GM18873 (cell line): Measurements from ENCODE around the gene SCAMP4.

Experiments used
- ATAC-seq: cut with Tn5 transposase; IDR thresholded peaks from one replicate; pipeline ENCODE4 v1.9.1; 2021; ENCODE audit warnings: mild to moderate bottlenecking, moderate library complexity, moderate number of reproducible peaks; ENCODE audit not compliant: unreplicated experiment, low FRiP score

SCAMP4 gene

DNA sequence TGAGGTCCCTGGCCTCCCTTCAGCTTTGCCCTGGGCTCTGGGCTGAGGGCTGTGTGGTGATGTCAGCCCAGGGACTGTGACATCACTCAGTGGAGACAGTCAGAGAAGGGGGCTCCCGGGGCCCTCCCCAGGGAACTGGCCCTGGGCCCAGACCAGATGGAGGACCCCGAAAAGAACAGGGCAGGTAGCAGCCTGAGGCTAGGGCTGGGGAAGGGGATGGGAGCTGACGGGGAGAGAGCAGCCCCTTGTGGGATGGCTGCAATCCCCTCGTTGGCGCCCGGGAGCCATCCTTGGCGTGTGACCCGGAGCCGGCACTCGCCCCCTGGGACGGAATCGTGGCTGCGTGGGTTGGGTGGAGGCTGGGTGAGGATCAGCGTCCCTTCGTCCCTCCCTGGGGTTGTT, 49.3 kb downstream of the SCAMP4 start:
- ATAC-seq, result no peak

DNA sequence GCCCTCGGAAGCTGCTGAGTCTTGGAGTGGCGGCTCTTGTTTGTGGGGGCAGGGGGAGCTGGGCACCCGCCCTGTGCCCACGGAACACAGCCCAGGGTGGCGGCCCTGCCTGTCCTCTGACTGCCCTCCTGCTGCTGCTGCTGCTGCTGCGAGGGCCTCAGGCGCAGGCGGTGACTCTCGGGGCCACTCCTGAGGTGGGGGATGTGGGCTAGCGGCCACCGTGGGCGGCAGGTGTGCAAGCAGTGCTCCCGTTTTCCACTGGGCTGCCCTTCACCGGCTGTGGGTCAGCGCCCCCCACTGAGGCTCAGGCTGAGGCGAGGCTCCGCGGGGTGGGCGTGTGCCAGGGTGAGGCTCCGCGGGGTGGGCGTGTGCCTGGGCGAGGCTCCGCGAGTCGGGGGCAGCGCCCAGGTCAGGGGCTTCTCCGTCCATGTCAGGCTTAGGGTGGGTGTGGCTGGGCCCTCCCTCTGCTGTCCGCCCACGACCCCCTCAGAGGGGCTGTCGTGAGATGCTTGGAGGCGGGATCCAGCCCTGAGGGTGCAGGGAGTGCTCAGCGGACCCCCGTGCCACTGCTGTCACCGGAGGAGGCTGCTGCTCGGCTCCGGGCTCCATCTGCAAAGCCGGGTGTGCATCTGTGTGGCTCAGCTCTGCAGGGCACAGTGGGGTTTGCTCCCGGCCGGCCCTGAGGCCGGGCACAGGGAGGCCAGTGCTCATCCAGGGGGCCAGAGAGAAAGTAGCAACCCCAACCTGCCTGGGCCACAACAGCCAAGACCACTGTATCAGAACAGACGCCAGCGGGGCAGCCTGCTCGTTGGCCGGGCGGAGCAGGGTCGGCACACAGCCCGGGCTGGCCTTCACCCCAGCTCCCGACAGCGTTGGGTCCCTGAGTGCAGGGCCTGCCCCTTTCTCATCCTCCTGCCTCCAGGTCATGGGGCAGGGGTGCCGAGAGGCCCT, 50.2 kb downstream of the SCAMP4 start:
- no peak for ATAC-seq

DNA sequence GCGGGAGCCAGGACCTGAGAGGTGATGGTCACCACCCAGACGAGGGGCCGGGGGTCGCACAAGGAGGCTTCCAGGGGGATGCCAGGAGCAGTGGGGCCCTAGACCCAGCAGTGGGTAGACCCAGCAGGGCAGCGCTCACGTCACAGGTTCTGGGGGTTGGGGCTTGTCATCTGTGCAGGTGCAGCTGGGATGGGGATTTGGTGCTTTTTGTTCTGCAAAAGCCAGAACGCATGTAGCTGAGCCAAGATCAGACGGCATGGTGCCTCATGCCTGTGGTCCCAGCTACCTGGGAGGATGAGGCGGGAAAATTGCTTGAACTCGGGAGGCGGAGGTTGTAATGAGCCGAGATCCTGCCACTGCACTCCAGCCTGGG, 50.9 kb downstream of the SCAMP4 start:
- no peak for ATAC-seq

DNA sequence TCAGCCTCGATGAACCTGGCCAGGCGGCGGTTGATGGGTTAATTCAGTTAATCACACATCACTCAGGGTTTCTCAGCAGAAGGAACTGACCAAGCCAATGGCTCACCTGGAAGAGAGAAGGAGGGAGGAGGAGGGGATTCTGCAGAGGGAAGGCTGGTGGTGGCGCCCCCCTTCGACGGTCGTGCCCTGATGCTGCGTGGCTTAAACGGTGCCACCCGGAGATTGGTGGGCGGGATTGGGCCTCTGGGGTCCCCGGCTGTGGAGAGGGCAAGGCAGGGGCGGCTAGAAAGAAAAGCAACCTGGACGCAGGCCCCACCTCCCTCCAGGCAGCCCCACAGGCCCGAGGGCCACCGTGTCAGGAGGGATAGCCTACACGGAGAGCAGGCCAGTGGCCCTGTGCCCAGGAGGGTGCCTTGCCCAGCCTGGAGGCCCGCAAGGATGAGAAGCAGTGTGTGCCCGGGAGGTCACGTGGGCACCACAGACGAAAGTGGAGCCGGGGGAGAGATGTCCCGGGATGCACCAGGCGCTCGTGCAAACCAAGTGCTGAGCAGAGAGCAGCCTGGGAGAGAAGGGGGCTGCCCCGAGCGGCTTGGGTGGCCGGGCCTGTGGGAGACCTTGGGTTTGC, 51.8 kb downstream of the SCAMP4 start:
- ATAC-seq, result no peak

DNA sequence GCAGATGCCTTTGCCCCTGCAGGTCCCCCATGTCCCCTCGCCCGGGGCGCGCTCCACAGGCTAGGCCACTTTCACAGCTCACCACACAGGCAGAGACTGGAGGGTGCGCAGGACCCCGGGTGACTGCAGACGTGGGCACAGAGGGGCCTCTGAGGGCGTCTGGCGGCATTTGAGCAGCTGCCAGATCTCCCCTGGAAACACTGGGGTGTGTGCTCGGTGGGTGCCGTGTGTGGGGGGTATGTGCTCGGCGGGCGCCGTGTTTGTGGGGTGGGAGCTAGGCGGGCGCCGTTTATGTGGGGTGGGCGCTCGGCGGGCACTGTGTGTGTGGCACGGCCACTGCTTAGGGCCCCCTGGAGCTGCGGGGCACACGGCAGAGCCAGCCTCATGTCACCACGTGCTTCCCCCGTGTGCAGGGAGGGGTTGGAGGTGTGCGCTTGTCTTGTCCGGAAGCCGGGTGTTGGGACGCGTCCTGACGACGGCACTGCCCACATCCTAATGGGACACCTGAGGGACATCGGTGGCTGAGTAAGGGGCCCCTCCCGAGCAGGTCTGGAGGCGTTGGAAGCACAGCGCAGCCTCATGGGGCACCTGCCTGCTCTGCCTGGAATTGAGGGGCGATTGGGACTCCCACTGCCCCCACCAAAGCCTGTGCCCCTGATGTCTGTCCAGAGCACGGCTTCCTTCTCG, 52.5 kb downstream of the SCAMP4 start:
- ATAC-seq, result no peak

DNA sequence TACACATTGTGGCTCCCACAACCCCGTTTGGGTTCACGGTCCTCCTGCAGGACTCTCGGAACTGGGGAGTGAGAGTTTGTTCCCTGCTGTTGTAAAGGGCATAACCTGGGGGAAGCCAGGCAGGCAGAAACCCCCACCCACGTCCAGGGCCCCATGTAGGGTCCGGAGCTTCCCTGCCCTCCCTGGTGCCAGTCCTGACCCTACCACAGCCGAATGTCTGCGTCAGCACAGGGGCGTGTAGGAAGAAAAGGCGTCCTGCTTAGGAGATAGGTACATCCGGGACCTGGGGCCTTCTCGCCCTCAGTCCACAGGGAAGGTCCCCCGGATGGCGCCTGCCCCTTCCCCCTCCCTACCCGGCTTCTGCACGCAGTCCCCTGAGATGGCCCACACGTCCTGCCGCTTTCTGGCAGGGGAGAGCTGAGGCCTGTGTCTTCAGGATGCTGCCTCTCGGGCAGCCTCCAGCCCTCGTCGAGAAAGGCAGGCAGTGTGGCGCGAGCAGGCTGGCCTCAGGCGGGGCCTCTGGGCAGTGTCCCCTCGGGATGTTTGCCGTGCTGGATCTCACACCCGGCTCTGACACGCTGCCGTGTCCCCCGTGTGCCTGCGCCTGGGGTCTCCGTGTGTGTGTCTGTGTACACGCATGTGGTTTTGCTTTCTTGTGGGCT, 54.9 kb downstream of the SCAMP4 start:
- ATAC-seq, result no peak

DNA sequence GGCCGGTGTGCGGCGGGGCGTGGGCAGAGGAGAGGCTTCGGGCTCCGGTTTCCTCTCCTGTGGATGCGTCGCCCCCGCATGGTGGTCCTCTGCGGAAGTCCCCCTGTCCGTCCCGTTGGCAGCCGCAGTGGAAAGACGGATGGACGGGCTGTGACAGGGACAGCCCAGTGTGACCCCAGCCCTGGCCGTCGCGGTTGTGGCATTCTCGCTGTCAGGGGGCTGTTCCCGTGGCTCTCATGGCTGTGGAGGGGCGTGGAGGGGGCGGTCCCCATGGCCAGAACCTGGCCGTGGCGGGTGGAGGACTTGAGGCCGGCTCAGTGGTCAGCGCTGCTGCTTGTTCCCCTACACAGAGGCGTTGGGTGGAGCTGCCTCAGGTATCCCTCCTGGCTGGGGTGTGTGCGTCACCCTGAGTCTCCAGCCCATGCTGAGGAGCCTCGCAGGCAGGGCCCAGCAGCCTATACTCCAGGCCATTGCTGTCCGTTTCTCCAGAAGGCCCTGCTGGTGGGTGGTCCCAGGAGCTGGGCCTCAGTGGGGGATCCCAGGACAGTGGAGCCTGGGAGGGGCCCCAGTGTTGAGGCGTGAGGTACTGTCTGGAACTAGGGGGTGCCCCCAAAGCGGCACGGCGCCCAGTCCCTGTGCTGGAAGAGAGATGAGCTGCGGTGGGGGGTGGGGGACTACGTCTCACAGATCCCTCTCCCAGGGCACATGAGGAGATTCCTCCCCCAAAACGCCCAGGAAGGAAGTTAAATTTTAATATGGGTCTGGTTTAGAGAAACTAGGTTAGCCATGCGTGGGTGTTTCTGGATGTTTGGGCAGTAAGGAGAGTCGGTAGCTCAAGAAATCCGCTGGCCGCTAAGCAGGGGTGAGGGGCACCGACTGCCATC, 56.0 kb downstream of the SCAMP4 start:
- no peak for ATAC-seq

DNA sequence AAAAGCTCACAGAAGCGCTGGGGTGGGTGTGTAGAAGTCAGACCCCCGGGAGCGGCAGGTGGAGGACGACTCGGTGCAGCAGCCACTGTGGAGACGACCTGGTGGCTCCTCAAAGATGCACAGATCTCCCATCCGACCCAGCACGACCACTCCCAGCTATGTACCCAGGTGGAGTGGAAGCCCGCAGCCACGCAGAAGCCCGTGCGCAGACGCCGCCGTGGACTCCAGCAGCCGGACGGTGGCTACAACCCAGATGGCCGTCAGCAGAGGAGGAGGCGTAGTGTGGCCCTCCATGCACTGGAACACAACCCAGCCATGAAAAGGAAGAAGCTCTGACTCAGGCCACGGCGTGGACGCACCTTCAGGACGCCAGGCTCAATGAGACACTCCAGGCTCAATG, 57.5 kb downstream of the SCAMP4 start:
- no peak for ATAC-seq

DNA sequence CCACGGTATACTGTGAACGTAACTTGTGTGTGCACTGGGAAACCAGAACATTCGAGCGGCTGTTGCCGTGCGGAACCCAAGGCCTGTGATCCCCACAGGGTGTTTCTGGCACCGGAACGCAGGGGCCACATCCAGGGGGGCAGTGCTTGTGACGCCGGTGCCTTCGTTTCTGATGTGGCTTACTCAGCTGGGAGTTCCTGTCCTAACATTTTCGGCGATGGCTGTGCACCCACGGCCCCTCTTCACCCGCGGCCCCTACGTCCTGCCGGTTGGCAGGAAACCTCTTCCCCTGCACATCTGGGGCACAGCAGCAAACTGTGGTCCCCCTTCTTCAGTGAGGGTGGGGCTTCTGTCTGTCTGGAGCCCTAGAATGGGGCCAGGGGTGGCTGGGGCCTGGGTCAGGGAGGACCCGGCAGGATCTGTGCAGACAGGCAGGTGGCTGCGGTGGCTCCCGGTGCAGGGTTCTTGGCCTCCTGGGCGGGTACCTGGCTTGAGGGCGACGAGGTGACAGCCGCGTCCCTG, 61.9 kb downstream of the SCAMP4 start:
- ATAC-seq, result no peak

DNA sequence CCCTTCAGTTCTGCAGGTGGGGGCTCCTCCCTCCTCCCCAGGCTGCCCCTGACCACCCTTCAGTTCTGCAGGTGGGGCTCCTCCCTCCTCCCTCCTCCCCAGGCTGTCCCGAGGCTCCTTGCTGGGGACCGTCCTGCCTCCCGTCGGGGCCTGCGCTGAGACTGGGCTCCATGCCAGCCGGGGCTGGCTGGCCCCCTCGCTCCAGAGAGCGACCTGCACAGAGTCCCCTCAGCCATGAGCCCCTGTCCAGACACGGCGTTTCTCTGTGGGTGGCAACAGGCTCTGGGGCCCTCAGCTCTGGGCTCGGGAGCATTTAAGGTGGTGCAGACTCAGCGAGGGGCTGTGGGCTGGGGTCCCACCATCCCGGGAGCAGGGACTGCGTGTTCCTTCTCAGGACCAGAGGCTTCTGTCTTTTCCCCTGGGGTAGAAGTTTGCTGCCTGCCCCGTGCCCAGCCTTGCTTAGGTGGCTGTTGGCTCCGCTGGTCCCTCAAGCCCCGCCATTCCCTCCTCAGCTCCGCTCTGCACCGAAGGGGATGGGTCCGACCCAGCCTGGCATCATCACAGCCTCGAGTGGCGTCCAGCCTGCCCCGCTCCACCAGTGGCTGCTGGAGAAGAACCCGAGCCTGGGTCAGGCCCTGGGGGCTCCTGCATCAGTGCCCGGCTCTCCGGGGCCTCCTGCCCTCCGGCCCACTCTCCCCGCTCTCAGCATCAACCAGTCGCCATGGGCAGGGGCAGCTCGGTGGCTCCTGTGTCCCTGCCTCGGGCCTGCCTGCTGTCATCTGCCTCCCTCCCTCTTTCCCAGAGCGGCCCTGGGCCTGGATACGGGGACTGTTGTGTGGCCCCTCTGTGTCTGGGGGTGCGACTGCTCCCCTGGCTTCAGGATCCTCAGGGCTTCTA, 63.3 kb downstream of the SCAMP4 start:
- no peak for ATAC-seq

DNA sequence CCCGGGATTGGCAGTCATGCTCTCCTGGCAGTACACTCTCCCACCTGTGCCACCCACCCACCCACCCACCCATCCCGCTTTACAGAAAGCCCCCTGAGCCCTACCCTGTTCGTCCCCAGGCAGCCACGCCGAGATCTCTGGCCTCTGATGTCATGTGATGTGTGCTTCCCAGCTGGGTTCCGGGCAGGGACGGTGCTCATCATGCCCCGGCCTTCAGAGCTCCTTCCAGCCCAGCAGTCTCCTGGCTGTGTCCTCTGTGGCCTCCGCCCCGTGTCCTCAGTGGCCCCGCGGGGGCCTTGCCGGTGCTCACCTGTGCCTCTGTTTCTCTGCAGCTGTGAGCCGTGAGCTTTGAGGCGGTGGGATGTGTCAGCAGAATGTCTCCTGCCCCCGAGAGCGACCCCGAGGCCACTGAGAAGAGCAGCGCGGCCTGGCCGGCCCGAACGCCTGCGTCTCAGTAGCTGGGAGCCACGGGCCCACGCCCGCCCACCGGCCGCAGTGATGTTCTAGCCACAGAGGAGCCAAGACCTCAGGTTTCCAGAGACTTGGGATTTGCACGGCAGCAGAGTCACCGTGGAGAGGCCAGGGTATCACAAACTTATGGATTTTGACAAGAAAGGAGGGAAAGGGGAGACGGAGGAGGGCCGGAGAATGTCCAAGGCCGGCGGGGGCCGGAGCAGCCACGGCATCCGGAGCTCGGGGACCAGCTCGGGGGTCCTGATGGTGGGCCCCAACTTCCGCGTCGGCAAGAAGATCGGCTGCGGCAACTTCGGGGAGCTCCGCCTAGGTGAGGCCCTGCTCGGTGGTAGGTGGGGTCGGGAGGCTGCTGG, 64.2 kb downstream of the SCAMP4 start:
- ATAC-seq, result no peak

DNA sequence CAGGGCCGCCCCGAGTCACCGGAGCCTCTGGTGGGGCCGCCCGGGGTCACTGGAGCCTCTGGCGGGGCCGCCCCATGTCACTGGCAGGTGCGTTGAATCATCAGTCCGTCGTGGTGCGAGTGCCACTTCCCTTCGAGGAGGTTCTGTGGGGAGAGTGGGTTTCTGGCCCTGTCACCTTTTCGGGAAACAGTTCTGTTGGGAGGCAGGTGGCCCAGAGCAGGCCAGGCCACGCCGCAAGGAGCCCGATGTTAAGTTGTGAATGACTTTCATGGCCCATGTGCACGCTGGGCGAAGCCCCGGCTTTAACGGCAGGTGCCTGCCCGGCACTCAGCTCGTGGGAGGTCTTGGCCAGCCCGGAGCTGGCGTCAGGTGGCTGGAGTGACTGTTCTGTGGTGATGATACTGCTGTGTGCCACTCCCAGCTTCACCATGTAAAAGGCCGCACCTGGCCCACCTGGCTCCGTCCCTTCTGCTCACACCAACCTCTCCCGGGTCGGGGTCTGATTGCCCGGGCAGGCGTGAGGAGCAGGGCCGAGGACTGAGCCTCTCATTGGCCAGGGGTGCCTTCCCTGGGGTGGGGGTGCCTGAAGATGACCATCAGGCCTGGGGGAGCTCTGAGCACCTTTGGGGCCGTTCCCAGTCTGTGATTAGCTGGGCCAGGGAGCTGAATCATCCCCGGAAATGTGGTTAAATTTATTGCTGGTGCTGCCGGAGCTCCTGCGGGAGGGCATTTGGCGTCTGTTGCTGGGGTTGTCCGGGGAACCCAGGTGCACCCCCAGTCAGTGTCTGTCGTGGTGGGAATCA, 65.0 kb downstream of the SCAMP4 start:
- ATAC-seq, result no peak

DNA sequence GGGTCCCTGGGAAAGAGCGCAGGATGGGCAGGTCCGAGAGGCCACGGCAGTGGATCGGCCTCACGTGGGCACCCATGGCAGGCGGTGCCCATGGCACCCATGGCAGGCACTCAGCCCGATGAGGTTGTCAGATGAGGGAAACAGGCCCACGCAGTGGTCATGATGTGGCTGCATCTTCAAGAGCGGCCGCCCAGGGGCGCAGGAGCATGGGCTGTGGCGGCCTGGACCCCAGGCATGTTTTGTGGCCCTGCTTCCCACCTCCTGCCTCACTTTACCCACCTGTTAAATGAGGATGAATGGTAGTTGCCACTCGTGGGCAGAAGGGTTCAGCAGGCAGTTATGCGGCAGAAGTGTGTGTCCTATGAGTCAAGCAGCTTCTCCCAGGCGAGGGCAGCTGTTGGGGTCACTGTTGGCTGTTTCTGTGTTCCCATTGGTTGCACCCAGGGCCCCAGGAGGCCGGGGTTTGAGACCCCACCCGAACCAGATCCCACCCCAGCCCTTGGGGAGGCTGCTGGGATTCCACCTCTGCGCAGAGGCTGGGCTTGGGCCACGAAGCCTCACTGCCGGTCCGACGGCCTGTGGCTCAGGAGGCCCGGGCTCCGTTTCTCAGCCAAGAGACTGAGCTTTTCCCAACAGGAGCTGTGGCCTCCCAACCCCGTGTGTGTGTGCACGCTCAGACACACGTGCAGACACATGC, 65.8 kb downstream of the SCAMP4 start:
- no peak for ATAC-seq

DNA sequence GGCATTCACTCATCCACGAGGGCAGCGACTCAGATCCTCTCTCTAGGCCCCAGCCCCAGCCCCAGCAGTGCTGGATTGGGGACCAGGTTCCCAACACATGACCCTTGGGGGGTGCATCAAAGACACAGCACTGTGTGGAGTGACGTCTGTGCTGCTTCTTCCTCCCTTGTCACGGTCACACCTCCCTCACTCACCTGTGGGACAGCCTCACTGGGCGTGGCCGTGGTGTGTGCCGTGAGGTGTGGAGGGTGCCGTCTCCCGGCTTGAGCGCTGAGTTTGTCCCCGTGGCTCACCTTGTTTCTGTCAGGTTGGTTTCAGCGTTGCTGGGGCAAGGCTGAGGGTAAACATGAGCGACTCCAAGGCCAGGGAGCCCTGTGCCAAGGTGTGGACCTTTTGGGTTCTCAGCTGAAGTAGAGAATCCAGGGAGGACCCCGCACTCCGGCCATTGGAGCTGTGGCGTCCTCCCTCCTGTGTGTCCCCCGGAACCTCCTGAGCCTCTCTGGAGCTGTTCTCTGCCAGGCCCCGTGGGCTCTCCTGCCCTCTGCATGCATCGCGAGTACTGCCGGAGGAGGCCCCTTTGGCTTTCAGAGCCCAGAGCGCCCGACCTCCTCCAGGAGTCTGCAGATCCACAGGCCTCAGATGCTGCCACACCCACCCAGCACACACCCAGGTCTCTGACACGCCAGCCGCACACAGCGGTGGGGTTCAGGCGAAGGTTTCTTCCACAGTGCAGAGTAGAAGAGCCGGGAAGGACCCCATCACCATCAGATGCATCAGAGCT, 69.4 kb downstream of the SCAMP4 start:
- ATAC-seq, result no peak

DNA sequence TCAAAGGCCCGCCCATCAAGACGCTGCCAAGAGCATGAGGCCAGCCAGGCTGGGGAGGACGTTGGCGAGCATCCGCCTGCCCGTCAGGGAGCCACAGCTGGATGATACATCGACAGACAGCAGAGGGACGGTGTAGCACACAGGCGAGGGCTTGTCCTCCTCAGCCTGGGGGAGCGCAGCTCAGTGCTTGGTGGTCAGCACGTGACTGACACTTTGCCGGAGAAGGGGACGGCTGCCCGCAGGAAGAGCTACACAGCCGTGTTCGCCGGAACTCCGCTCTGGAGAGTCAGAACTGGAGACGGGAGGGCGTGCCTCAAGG, 69.9 kb downstream of the SCAMP4 start:
- ATAC-seq, result no peak
